ENCODE measurements around the gene BTBD9. TPM values are rescaled to one million over a fixed set of nuclear protein-coding genes. Genes with fewer than 3 reads are reported as not detected.

The BTBD9 gene
- total RNA-seq, 1 donor from 2014 or later: 10.3 TPM

- TF ChIP-seq CTCF (IDR thresholded peaks at IDR 0.05; ENCODE audit: unreplicated experiment): no peak
- Mint-ChIP-seq H3K9me3 (ENCODE audit: unreplicated experiment) (no peaks in the 10 kb centered on the region), H3K36me3 (ENCODE audit: low read depth, unreplicated experiment) (no peaks in the 10 kb centered on the region), H3K27me3 (ENCODE audit: unreplicated experiment) (no peaks in the 10 kb centered on the region), H3K4me3 (ENCODE audit: unreplicated experiment) (no peak overlapping the region), H3K27ac (ENCODE audit: unreplicated experiment) (no peak overlapping the region), H3K4me1 (ENCODE audit: unreplicated experiment) (no peaks in the 10 kb centered on the region)
- DNase-seq (ENCODE audit: low spot score): no peak
Observed at GRCh38 chr6:38583523-38583922, 56.2 kb downstream of the BTBD9 start.

DNA sequence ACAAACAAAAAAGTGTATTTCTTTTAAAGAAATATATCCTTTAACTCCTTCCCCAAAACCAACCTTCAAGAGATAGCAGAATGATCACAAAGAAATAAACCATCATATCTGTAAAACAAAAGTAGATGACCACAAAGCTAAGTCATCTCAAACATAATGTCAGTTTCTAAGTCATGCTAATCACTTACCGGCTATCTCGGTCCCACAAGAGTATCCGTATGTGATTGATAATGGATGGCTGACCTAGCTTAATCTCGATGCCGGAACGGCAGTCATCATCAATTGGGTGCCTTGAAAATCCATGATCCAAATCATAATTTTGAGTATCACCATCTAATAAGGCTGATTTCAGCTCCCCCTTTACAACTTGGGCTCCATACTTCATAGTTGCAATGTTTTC lies 59.7 kb downstream of the BTBD9 start:
- Mint-ChIP-seq H3K4me1 (ENCODE audit: unreplicated experiment) (no peaks in the 10 kb centered on the region), H3K9me3 (ENCODE audit: unreplicated experiment) (no peaks in the 10 kb centered on the region), H3K27me3 (ENCODE audit: unreplicated experiment) (no peaks in the 10 kb centered on the region), H3K36me3 (ENCODE audit: low read depth, unreplicated experiment) (no peaks in the 10 kb centered on the region), H3K27ac (ENCODE audit: unreplicated experiment) (no peak overlapping the region), H3K4me3 (ENCODE audit: unreplicated experiment) (no peak overlapping the region)
- TF ChIP-seq CTCF (IDR thresholded peaks at IDR 0.05; ENCODE audit: unreplicated experiment): no peak
- no peak for DNase-seq (ENCODE audit: low spot score)

- TF ChIP-seq CTCF (IDR thresholded peaks at IDR 0.05; ENCODE audit: unreplicated experiment): no peak
- H3K27me3 Mint-ChIP-seq (ENCODE audit: unreplicated experiment): no peaks in the 10 kb centered on the region
- no peaks in the 10 kb centered on the region for H3K36me3 Mint-ChIP-seq (ENCODE audit: low read depth, unreplicated experiment)
- no peak overlapping the region for H3K27ac Mint-ChIP-seq (ENCODE audit: unreplicated experiment)
- no peaks in the 10 kb centered on the region for H3K4me1 Mint-ChIP-seq (ENCODE audit: unreplicated experiment)
- H3K4me3 Mint-ChIP-seq (ENCODE audit: unreplicated experiment): no peak overlapping the region
- no peak for DNase-seq (ENCODE audit: low spot score)
- no peaks in the 10 kb centered on the region for H3K9me3 Mint-ChIP-seq (ENCODE audit: unreplicated experiment)
Observed at GRCh38 chr6:38579010-38579628, 60.6 kb downstream of the BTBD9 start.

GRCh38 chr6:38578075-38578474 lies 61.7 kb downstream of the BTBD9 start:
- TF ChIP-seq CTCF (IDR thresholded peaks at IDR 0.05; ENCODE audit: unreplicated experiment): no peak
- no peaks in the 10 kb centered on the region for H3K36me3 Mint-ChIP-seq (ENCODE audit: low read depth, unreplicated experiment)
- no peaks in the 10 kb centered on the region for H3K4me1 Mint-ChIP-seq (ENCODE audit: unreplicated experiment)
- H3K9me3 Mint-ChIP-seq (ENCODE audit: unreplicated experiment): no peaks in the 10 kb centered on the region
- no peak overlapping the region for H3K4me3 Mint-ChIP-seq (ENCODE audit: unreplicated experiment)
- no peak for DNase-seq (ENCODE audit: low spot score)
- H3K27ac Mint-ChIP-seq (ENCODE audit: unreplicated experiment): no peak overlapping the region
- H3K27me3 Mint-ChIP-seq (ENCODE audit: unreplicated experiment): no peaks in the 10 kb centered on the region

DNA sequence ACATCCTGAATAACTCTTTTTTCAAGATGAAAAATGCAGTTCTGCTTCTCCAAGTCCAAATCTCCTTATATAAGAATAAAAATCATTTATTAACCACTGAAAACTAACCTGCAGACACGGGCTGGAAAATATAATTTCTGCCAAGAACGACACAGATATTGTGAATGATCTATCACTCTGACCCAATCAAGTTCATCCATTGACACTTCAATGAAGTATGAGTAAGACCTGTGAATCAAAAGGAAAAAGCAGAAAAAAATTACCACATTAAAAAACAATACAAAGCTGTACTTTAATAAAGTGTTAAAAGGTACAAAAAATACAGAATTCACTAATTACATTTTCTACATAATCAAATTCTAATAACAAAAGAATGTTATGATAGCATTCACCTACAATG lies 62.2 kb downstream of the BTBD9 start:
- no peak for DNase-seq (ENCODE audit: low spot score)
- TF ChIP-seq CTCF (IDR thresholded peaks at IDR 0.05; ENCODE audit: unreplicated experiment): no peak
- no peaks in the 10 kb centered on the region for H3K4me1 Mint-ChIP-seq (ENCODE audit: unreplicated experiment)
- H3K27me3 Mint-ChIP-seq (ENCODE audit: unreplicated experiment): no peaks in the 10 kb centered on the region
- no peak overlapping the region for H3K27ac Mint-ChIP-seq (ENCODE audit: unreplicated experiment)
- H3K9me3 Mint-ChIP-seq (ENCODE audit: unreplicated experiment): no peaks in the 10 kb centered on the region
- H3K36me3 Mint-ChIP-seq (ENCODE audit: low read depth, unreplicated experiment): no peaks in the 10 kb centered on the region
- no peak overlapping the region for H3K4me3 Mint-ChIP-seq (ENCODE audit: unreplicated experiment)

Measured in endothelial cell (in vitro differentiated cells).